Activated CD4-positive, alpha-beta T cell treated with anti-CD3 and anti-CD28 coated beads for 4 hours (primary cell): Measurements from ENCODE around the gene OMD.

Experiments
- DNase-seq, 2 donors: peaks; one replicate each; pipeline ENCODE4 v3.0.0-alpha.2; 2020

The OMD gene, protein sequence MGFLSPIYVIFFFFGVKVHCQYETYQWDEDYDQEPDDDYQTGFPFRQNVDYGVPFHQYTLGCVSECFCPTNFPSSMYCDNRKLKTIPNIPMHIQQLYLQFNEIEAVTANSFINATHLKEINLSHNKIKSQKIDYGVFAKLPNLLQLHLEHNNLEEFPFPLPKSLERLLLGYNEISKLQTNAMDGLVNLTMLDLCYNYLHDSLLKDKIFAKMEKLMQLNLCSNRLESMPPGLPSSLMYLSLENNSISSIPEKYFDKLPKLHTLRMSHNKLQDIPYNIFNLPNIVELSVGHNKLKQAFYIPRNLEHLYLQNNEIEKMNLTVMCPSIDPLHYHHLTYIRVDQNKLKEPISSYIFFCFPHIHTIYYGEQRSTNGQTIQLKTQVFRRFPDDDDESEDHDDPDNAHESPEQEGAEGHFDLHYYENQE

GRCh38 chr9:92424340-92424739 is at the start of gene OMD:
OMD (minus strand) TSS chr9:92424471; CDS start chr9:92417558, 6,913 bp downstream.
- DNase-seq: no peak

GRCh38 chr9:92468206-92468605 is 43.9 kb upstream of the OMD start:
- no peak for DNase-seq

- DNase-seq: no peak
These were observed 43.2 kb upstream of the OMD start for GRCh38 chr9:92467511-92467910.

GRCh38 chr9:92467041-92467440 is 42.8 kb upstream of the OMD start:
- DNase-seq: no peak

DNA sequence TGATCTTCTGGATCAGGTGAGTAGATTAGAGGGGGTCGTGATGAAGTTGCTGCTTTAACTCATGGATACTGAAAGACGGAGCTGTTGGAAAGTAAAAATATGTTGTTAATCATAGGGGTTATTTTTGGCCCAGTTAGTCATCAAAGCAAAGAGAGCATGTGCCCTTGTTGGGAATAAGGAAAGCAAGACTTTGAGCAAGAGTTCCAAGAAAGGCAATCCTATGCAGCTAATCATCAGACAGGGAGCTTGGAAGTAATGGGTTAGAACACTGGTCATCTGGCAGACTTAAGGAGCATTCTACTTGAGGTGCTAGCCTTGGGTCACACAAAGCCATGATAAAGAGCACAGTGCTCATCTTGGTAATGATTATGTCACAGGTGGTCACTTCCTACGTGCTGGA is 39.7 kb upstream of the OMD start:
- no peak for DNase-seq

- no peak for DNase-seq
These were observed 39.1 kb upstream of the OMD start for GRCh38 chr9:92463387-92463786.

- DNase-seq: no peak
These were observed 33.3 kb upstream of the OMD start for GRCh38 chr9:92457576-92457975.

DNA sequence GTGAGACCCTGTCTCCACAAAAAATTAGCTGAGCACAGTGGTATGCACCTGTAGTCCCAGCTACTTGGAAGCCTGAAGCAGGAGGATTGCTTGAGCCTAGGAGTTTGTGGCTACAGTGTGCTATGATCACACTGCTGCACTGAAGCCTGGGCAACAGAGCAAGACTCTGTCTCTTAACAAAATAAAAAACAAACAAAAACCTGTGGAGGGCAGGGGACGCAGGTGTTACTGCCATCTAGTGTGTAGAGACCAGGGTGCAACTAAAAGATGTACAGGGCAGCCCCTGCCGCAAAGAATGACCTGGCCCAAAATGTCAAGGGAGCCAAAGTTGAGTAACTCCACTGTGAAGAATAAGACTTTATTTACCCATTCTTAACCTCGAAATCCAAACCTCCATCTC is 30.9 kb upstream of the OMD start:
- DNase-seq: no peak

DNA sequence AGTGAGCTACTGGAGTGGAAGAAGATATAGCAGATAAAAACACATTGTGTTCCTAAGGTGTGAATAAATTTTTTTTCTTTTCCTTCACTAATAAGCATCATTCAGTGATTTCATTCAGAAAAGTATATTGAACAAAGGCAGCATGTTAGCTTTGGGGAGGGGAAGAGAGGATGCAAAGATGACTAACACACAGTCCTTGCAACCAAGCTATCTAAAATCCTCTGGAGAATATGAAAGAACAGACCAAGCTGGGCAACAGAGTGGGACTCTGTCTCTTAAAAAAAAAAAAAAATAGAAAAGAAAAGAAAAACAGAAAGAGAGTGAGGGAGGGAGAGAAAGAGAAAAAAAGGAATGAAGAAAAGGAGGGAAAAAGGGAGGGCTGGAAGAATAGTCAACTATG is 22.3 kb upstream of the OMD start:
- no peak for DNase-seq

DNA sequence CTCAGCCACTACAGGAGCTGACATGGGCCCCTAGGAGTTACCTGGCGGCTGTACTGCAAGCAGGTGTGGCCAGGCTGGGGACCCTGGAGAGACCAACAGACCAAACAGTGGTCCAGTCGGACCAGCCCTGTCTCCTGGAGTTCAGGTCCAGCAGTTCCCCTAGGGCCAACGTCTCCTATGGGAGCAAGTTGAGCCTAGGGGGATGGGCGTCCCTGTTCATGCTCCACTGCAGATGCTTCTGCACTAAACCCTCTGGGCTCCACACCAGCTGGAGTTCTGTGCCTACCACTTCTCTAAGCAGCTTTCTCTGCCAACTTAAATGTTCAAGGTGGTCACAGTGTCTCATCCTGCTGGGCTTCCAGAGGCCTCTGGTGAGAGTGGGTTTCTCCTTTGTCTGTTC is 20.6 kb upstream of the OMD start:
- DNase-seq: no peak

GRCh38 chr9:92440751-92441046 is 16.4 kb upstream of the OMD start:
- DNase-seq: no peak

GRCh38 chr9:92439921-92440750 is 15.9 kb upstream of the OMD start:
- DNase-seq: no peak

DNA sequence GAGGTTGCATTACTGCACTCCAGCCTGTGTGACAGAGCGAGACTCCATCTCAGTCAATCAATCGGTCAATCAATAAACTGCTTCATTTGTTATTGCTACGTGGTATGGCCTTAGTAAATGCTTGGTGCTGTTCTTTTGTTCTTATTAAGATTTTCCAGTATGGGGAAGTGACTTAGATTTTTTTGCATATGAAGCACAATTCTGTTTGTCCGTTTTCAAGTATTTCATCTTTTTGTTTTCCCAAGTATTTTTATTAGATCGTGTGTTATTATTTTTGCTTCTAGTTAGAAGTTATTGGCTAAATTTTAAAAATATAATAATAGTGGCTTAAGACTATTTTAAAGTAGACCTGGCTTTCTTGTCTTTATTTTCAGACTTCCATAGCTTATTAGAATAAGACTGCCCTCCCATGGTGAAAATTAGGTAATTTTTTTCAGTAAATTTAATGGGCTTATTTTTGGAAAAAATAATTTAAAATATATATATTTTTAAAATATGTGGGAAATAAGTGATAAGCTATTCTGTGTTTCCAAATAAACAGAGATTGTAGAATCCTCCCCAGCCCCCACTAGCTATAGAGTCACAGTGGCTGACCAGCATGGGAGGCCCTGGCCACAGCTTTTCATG is 14.7 kb upstream of the OMD start:
- DNase-seq: no peak

DNA sequence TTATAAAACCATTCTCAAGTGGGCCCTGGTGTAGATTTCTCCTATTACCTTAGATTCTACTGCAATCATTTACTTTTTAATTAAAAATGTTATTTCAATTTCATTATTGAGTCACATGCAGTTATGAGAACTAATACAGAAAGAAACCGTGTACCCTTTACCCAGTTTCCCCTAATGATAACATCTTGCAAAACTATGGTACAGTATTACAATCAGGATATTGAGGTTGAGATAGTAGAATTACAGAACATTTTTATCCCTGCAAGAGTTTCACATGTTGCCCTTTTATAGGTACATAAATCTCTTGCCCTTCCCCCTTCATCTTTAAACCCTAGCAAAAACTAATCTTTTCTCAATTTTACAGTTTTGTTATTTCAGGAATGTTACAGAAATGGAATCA is 11.0 kb upstream of the OMD start:
- no peak for DNase-seq

GRCh38 chr9:92432972-92433548 is 8.8 kb upstream of the OMD start:
- DNase-seq: no peak

GRCh38 chr9:92432350-92432749 is 8.1 kb upstream of the OMD start:
- DNase-seq: no peak

DNA sequence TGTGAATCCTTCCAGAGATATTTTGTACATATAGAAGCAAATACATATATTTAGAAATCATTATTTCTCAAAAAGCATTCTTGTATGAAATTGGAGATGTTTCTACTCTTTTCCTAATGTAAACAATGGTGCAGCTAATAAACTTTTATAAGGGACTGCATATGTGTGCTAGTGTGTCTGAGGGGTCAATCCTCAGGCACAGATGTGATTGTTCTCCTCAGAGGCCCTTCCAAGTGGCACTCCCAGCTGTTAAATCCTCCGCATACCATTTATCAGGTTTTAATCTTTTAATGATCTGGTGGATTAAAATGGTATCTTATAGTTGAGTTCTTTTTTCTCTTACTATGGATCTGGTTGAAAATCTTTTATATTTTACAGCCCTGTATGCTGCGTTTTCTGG is 5.6 kb upstream of the OMD start:
- no peak for DNase-seq

GRCh38 chr9:92426501-92427145 is 2.4 kb upstream of the OMD start:
- DNase-seq: no peak

DNA sequence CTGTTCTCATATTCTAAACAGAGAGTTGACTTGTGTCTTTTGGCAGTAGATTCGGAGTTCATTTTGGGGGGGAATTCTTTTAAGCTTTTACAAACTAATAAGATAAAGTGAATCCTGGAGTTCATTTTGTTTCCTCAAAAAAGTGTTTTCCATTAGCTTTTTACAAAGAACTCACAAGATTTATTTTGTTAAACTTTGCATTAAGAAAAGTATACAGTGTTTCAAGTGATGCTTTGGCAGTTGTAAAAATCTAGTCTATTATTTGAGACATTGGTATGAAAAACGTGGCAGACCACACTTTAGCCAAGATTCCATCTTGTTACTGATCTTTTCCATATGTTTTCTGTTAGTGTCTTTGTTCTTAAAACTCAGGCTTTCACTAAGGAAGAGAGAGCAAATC is 1.2 kb upstream of the OMD start:
- DNase-seq: no peak

- no peak for DNase-seq
These were observed 659 bp downstream of the OMD start for GRCh38 chr9:92423612-92424011.

DNA sequence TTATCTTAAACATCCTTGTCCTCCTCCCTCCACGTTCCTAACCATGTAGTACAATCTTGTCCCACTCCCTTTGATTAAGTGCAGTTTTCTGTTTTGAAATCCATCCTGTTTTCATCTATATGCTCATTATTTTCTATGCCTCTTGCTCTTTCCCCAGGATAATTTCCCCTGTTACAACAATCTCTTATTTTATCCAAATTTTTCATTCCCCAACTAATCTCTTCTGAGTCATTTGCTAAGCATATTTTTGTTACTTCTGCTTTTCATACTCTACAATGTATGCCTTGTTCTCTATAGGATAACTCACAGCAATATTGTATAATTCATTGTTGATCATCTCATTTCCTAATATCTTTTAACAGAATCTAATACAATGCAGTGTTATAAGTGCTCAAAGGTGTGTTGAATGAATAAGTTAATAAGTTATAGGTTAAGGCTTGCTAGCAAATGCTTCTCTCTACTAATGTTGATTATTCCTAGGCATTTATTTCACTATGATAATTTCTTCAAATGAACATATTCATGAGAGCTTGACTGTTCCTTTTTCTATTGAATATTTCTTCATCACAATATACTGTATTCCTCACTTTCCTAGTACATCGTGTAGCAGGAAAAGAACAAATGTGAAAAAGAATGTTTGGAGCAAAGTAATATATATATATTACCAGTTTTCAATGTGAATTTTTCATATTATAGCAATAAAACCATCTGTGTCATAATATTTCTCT is 1.5 kb downstream of the OMD start:
- DNase-seq: no peak

GRCh38 chr9:92414566-92414965 is 9.7 kb downstream of the OMD start:
- DNase-seq: no peak
